ENCODE data around the gene CPHXL. TPM values are rescaled to one million over a fixed set of nuclear protein-coding genes. Genes with fewer than 3 reads are reported as not detected.

CPHXL gene
- polyA plus RNA-seq (ENCODE audit: insufficient read length): not detected
- long read RNA-seq, donor 1: 0 reads
- long read RNA-seq, donor 2: 0 reads
- long read RNA-seq, donor 3: 0 reads
- long read RNA-seq, donor 4: 0 reads
- long read RNA-seq, donor 5: 0 reads
- long read RNA-seq, donor 6: 0 reads
- long read RNA-seq, donor 7: 0 reads
- long read RNA-seq, donor 8: 0 reads

DNA sequence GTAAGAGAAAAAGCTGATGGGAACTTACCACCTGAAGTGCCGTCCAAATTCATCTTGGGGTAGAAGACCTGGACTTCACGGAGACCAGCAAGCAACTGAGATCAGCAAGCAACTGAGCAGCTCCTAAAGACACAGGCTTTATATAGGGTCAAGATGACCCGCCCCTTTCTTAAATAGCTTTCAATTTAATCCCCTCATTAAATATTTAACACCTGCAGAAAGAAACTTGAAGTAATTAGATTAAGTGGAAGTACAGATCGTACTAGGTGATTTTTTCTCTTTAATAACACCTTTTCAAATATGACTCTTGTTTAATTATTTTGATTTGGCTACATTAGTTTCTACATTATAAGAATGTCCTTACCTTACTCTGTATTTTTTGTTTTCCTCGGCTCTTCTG, at the start of gene CPHXL:
TSS of gene CPHXL (minus strand) at position 101 of the 400 bp plus-strand sequence. CDS start at position 53, 48 bp downstream.
- DNase-seq: no peak

DNA sequence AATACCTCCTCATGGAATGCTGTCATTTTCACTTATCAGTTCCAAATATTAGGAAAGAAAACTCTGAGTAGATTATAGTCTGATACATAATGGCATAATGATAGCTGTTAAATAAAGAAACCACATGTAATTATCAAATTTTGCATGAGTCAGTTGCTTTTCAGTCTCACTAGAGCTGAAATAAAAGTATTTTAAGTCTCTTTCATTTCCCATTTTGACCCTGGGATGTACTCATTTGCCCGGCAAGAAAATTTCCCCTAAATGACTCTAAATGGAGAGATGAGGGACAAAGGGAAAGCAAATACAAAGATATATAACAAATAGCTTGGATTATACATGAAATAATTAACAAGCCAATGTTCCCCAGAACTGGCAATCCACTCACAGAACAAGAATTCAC, 47.9 kb upstream of the CPHXL start:
- DNase-seq: no peak

DNA sequence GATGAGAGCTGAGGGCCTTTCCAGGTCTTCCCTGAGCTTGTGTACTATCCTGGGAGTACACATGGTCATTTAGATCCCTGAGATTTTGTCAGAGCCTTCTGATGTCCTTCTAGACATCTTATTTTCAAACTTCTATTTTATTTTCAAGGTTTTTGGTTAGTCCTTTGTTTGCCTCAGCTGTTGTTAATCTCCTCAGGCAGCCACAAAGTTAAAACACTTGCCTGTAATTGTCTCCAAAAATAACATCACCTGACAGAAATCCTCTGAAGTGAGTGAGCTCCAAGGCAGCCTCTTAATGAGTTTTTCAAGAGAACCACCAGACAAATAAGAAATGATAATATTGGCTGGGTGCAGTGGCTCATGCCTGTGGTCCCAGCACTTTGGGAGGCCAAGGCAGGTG, 43.8 kb upstream of the CPHXL start:
- no peak for DNase-seq

DNA sequence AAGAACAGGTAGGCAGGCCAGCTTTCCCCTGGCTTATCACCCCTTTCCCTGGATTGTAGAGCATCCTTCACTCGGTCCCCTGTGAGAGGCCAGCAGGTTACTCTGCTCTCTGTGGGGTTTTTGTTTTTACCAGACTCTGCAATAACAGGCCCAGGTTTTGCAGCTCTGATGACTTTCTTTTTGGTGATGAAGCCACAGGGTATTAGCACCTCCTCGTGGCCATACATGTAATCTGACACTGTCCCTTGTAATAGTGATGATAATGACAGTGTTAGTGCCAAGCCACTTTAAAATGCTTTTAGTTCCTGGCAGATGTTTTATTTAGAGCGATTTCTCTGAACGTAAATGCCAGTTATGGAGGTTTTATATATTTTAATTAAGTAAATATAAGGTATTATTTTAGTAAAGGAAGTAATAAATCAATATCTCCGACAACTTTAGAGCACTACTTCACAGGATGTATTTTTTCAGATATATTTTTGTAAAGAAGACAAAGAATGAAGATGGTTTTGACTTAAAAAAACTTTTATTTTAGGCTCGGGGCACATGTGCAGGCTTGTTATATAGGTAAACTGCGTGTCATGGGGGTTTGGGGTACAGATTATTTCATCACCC, 38.0 kb upstream of the CPHXL start:
- peak; percentile 55 for DNase-seq

DNA sequence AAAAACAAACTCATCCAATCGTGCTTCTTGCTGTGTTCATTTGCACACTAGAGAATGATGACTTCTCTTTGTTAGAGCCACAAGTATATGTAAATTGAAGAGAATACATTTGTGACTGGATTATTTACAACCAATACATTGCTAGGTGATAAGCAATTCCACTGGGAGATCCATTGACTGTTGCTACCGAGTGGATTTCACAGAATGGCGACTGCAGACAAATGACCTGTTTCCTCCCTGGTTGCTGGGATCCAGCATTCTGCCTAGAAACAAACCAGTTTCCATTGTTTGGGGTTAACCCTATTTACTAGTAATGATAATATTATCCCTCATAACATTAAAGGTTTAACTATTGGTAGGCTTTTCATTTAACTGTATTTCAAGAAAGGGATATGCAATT, 36.9 kb upstream of the CPHXL start:
- no peak for DNase-seq

DNA sequence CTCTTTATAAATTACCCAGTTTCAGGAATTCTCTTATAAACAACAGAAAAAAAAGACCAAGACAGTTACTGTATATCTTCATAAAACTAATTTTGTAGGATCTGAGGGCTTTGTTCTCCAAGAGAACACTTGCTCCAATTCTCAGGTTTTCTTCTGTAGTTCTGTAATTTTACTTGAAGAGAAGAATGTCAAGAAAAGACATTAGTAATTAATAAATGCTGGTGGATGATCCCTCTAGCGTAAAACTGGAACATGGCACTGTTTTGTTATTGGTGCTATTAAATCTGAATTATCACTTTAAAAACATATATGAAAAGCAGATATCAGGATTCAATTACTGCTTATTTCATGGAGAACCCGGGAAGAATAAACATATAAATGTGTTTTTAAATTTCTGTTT, 36.5 kb upstream of the CPHXL start:
- no peak for DNase-seq

DNA sequence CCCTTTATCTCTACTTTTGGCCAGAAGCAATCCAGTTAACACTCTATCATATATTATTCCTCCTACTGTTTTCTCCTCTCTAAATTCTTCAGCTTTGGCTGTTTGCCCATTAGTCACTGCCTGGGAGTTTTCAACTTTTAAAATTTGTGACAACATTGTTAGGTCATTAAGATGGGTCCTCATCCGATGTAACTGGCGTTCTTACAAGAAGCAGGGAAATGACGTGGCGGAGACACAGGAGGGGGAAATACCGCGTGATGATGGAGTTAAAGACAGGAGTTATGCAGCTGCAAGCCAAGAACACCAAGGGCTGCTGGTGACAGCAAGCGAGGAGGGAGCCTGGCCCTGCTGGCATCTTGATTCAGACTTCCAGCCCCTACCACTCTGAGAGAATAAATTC, 34.8 kb upstream of the CPHXL start:
- no peak for DNase-seq

DNA sequence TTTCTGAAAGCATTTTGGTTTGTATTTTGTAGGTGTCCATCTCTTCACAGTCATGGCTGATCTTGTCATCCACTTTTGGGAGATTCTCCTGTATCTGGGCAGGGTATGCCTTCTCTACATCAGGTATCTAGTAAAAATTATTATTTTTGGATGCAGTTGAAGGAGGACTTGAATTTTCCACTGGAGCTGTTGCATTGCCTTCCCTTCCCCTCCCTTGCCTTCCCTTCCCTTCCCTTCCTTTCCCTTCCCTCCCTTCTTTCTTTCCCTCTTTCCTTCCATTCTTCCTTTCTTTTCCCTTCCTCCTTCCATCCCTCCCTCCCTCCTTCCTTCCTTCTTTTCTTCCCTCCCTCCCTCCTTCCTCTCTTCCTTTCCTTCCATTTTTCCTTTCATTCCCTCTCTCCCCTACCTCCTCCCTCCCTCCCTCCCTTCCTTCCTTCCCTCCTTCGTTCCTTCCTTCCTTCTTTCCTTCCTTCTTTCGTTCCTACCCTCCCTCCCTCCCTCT, 33.8 kb upstream of the CPHXL start:
- DNase-seq: no peak

DNA sequence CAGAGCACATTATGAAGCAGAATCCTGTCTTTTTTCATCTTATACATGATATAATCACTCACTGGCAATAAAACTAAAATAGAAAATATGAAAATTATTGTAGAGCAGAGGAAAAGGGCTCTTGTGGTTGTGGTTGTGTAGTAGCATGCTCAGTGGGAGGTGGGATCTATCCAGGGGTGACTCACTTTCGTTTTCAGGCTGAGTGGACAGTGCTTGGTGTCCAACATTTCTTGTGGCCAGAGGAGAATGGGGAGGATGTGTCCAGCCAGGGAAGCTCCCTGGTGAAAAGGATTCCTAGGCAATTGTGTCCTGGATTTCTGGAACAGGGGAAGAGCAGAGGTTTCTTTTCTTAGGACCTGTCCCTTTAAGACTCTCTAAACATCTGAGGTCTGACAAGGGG, 31.9 kb upstream of the CPHXL start:
- no peak for DNase-seq

DNA sequence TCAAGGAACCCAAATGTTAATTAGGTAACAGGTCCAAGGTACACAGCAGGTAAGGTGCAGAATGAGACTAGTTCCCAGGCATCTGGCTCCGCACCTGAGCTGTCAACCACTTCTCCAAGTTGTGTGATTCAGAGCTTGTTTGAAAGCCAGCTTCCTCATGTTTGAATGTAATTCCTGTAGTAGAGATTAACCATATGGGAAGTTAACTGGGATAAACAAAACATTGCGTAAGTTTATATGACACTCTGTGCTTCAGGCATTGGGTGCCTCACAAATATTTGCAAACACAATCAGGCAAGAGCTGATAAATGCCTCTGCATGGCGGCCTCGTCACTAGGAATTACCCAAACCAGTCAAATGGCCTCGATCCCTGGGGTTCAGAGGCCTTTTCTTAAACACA, 27.9 kb upstream of the CPHXL start:
- DNase-seq: no peak

DNA sequence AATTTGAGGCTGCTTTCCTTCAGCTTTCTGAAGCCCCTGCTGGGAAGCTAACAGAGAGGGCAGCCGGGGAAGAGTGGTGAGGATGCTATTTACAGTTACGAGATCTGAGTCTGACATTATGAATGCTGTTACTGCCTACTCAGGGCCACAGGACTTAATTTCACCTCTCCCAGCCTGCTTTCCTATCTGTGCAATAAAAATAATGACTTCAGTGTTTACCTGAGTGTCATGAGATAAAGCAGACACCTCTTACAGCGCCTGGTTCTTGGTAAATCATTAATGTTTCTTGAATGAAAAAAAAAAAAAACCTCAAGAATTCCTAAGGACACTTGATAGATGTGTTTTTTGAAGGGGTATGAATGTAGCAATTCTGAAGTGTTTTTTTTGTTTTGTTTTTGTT, 24.2 kb upstream of the CPHXL start:
- DNase-seq: no peak

DNA sequence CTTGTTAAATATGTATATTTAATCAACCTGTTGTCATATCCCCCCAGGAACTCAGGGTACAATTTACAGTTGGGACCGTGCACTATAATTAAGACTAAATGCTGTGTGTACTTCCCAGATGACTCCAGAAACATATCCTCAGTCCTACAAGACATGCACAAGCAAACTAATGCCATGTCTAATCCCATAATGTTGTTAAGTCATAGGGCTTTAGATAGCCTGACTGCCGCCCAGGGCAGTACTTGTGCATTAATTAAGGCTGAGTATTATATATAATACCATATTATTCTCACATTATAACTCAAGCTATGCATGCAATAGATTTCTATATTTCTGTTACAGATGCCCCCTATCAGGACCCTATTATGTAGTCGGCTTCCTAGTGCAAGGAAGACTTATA, 20.1 kb upstream of the CPHXL start:
- DNase-seq: no peak

DNA sequence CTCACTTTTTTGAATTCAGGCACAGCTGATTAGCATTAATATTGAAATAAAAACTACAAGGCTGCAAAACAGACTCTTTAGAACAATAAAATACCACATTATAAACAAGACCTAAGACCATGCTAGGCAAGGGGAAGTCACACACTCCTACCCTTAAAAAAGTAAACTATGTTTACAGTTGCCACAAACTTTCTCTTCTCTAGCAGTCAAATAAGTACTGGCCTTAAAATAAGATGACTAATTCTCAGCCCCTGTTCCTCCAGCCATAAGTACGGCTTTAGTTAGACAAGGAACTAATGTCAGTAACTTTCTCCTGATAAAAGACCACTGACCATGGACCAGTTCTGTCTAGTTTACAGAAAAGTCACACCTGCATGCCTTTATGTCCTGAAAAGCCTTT, 19.5 kb upstream of the CPHXL start:
- no peak for DNase-seq

DNA sequence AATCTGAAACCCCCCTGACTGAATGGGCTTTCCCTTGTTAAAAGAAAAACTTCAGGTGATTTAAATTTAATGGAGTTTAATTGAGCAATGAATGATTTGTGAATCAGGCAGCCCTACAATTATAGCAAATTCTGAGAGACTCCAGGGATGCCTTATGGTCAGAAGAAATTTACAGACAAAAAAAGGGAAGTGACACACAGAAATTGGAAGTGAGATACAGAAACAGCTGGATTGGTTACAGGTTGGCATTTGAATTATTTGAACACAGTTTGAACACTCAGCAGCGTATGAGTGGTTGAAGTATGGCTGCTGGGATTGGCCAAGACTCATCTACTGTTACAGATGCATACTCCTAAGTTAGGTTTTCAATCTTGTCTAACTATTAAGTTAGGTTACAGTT, 19.0 kb upstream of the CPHXL start:
- DNase-seq: no peak

DNA sequence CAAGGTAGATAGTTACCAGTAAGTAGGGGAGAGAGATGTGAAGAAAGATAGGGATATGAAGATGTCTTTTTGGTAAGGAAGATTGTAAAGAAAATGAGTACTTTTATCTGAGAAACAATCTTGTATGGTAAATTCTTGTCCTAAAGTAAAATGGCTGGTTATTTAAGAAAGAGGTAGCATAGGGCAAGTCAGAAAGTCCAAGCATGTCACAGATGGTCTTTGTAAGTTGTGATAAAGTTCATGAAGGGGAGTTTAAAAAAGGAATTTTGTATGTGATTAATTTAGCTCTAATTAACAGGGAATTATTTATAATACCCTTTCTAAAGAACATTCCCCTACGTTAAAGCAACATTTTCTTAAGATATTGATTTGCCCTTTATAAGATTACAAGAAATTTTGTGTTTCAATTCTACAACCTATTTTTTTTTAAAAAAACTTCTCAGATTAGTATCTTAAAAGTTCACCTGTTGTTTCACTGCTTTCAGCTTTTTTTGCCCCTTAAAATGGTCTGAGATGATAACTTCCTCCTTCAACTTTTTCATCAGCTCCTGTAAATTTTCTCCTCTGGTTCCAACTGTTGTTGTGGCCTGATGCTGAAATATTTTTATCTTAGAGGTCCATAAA, 16.2 kb upstream of the CPHXL start:
- DNase-seq: no peak

DNA sequence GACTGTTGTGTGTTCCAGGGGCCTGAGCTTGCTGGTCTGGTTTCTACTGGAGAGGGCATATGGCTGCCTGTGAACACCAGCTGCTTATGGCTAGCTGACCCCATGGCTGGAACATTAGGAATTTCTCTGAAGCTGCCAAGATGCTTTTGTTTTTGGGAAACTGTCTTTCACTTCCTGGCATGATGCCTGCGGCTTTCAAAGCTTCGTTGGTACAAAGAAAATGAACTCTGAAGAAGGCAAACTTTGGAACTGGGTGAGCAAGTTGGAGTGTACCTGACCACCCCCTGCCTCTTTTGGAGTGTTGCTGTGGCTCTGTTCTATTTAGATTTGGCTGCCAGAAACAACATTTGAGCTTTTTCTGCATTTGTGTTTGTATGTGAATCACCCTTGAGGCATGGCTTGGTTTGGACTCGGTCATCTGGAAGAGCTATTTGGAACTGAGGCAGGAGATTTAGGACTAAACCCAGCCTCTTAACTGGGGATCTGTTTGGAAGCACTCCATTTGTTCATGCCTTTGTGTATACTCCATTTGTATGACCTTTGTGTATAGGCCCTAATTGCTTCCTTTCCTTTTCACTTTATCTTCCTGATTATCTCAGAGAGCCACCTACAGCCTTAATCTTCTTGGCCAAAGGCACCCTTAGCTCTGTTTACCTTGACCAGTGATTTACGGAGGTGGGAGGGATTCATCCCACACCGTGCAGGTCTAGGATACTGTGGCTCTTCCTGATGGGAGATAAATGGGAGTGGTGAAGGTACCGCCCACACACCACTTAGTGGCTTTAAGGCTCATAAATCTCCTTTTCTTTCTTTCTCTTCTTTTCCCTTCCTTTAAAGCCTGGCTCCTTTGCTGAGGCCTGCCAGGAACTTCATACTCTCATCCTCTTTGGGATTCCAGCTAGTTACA, 7.3 kb upstream of the CPHXL start:
- DNase-seq: peak; percentile 53

DNA sequence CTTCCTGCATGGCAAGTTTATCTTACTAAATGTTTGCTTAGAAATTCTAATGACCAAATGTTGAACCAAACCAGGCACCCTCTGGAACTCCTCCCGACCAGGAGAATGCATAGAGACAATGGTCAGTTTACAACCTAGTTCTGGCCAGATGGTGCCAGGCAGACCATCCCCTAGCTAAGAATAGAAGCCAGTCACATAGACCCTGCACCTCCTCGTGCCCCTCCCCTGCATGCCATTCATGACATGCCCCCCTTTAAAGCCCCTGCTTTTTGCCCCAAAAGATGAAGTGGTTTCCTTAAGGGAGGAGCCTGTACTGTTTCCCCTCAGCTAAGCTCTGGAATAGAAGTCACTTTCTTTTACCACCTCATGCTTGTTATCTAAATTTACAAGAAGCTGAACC, 6.6 kb upstream of the CPHXL start:
- no peak for DNase-seq

DNA sequence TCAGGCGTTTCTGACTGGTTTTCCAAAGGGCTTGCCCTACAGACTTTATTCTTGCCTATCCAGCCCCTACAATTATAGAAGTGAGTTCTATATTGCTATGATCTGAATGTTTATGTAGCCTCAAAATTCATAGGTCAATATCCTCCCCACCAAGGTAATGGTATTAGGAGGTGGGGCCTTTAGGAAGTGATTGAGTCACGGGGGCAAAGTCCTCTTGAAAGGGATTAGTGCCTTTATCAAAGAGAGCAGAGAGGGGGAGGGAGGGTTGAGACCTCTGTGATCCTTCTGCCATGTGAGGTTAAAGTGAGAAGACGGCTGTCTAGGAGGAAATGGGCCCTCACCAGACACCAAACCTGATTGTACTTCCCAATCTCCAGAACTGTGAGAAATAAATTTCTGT, 931 bp upstream of the CPHXL start:
- DNase-seq: no peak

DNA sequence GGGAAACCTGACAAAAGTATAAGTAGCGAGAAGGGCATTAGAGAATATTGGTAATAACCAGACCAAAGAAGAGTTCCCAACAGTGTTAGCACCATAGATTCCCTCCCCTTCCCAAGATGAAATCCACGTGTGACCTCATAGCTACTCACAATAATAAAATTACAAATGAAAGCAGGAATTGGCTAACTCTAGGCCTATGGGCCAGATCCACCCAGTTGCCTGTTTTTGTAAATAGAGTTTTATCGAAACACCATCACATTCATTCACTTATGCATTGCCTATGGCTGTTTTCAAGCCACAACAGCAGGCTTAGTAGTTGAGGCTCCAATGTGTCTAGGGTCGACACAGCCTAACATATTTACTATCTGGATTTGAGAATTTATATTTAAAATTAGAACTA, 7.8 kb downstream of the CPHXL start:
- DNase-seq: no peak

DNA sequence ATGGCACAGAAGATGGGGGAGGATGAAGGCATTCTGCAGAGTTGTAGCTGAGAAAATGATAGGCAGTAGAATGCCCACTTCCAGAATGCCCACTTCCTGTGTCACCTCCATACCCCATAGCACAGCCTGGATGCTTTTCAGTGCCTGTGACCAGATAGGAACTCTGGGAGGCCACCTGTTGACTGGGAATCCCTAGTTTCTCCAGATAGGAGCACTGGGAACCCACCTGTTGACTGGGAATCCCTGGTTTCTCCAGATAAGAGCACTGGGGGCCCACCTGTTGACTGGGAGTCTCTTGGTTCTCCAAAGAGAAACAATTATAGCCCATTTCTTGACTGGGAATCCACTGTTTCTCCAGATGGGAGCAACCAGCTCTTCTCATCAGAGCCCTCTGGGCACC, 11.6 kb downstream of the CPHXL start:
- DNase-seq: no peak

DNA sequence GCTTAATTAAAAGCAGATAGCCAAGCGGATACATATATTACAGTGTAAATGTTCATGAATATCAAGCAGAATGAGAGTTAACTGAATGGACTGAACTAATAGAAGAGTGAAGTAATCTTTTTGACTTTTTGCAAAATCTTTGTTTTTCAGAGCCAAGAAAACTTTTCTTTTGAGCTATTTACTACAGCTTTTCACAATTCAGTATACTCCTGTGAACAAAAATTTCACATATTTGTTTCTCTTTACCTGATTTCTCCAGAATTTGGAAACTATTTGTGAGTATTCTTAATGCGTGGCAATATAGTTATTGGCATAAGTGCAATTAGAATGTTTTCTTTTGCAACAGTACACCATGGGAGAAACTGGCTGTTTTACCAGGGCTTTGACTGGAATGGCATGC, 15.9 kb downstream of the CPHXL start:
- DNase-seq: no peak

DNA sequence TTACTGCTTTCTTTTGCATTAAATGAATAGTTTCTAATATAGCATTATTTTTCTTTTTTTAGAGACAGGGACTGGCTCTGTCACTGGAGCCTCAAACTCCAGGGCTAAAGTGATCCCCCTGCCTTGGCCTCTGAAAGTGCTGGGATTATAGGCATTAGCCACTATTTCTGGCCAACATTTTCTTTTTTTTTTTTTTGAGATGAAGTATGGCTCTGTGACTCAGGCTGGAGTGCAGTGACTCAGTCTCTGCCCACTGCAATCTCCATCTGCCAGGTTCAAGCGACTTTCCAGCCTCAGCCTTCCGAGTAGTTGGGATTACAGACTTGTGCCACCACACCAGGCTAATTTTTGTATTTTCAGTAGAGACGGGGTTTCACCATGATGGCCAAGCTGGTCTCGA, 23.0 kb downstream of the CPHXL start:
- DNase-seq: no peak

DNA sequence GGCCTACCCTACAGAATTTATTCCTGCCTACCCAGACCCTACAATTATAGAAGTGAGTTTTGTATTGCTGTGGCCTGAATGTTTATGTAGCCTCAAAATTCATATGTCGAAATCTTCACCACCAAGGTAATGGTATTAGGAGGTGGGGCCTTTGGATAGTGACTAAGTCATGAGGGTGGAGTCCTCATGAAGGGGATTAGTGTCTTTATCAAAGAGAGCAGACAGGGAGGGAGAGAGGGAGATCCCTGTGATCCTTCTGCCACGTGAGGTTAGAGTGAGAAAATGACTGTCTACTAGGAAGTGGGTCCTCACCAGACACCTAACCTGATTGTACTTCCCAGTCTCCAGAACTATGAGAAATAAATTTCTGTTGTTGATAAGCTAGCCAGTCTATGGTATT, 24.0 kb downstream of the CPHXL start:
- no peak for DNase-seq

Data from left kidney (tissue), 8 donors.